H1 (cell line): ENCODE data around the gene RNF26. TPM values are rescaled to one million over a fixed set of nuclear protein-coding genes. Genes with fewer than 3 reads are reported as not detected.

Source experiments
- BACH1 ChIP-seq: IDR thresholded peaks from 2 replicates; pipeline ENCODE4 v1.6.1; 2012; ENCODE audit warnings: low read length, improper control_type of control experiment
- CHD2 ChIP-seq: IDR thresholded peaks from 2 replicates; pipeline ENCODE4 v1.6.1; 2012; ENCODE audit warnings: low read length, improper control_type of control experiment
- CREB1 ChIP-seq: IDR thresholded peaks from 2 replicates; pipeline ENCODE4 v1.6.1; 2012; ENCODE audit warnings: inconsistent platforms
- CTBP2 ChIP-seq: IDR thresholded peaks from 2 replicates; pipeline ENCODE4 v1.7.0; 2011; ENCODE audit warnings: borderline replicate concordance, mild to moderate bottlenecking, moderate library complexity, mixed read lengths, low read length; ENCODE audit not compliant: insufficient read depth, insufficient read length
- EP300 ChIP-seq, 2 experiments: IDR thresholded peaks; 1 replicate in 1 of 2; 2 replicates in 1 of 2; pipeline ENCODE4 v1.6.1; 2011 to 2012; ENCODE audit warnings: low read depth in 2 of 2, low read length in 2 of 2, mild to moderate bottlenecking in 2 of 2, borderline replicate concordance in 1 of 2, inconsistent platforms in 1 of 2, moderate library complexity in 1 of 2
- GABPA ChIP-seq: IDR thresholded peaks from 2 replicates; pipeline ENCODE4 v1.6.1; 2011; ENCODE audit warnings: mild to moderate bottlenecking, low read length, moderate library complexity, borderline replicate concordance; ENCODE audit not compliant: insufficient read depth
- GTF2F1 ChIP-seq: IDR thresholded peaks from 2 replicates; pipeline ENCODE4 v1.6.1; 2012; ENCODE audit warnings: low read depth, low read length, improper control_type of control experiment, borderline replicate concordance
- MAFK ChIP-seq: IDR thresholded peaks from 2 replicates; pipeline ENCODE4 v1.6.1; 2012; ENCODE audit warnings: low read depth, mild to moderate bottlenecking, improper control_type of control experiment, low read length
- PHF8 ChIP-seq: fragments of 200-600 bp; sonication (generic); conservative IDR thresholded peaks from 2 replicates; pipeline ENCODE4 v1.7.1; 2012; ENCODE audit warnings: low read depth, mild to moderate bottlenecking, inconsistent platforms, low read length, moderate library complexity
- RAD21 ChIP-seq, 2 experiments: IDR thresholded peaks in 1 of 2; conservative IDR thresholded peaks in 1 of 2; 2 replicates each; pipeline ENCODE4 v1.6.1; 2011; ENCODE audit warnings: low read depth in 2 of 2, low read length in 2 of 2, improper control_type of control experiment in 1 of 2, inconsistent platforms in 1 of 2, mild to moderate bottlenecking in 1 of 2, moderate library complexity in 1 of 2
- RXRA ChIP-seq: IDR thresholded peaks from 2 replicates; pipeline ENCODE4 v1.6.1; 2011; ENCODE audit warnings: low read depth, mild to moderate bottlenecking, low read length, moderate library complexity; ENCODE audit not compliant: insufficient read depth
- SIN3A ChIP-seq, 2 experiments: IDR thresholded peaks in 1 of 2; conservative IDR thresholded peaks in 1 of 2; 2 replicates each; pipeline ENCODE4 v1.6.1; 2011 to 2012; ENCODE audit warnings: low read length in 2 of 2, improper control_type of control experiment in 1 of 2, low read depth in 1 of 2, mild to moderate bottlenecking in 1 of 2
- SIRT6 ChIP-seq: IDR thresholded peaks from one replicate; pipeline ENCODE4 v1.7.1; 2012; ENCODE audit warnings: low read length, inconsistent platforms
- SIX5 ChIP-seq: IDR thresholded peaks from 2 replicates; pipeline ENCODE4 v1.6.1; 2011; ENCODE audit warnings: mild to moderate bottlenecking, low read depth, low read length
- SP1 ChIP-seq: IDR thresholded peaks from 2 replicates; pipeline ENCODE4 v1.6.1; 2011; ENCODE audit warnings: low read depth, low read length
- TAF7 ChIP-seq: optimal IDR thresholded peaks from 2 replicates; pipeline ENCODE3; 2011; ENCODE audit warnings: low read depth, mild to moderate bottlenecking, inconsistent platforms, low read length, moderate library complexity, borderline replicate concordance
- TEAD4 ChIP-seq: IDR thresholded peaks from 2 replicates; pipeline ENCODE4 v1.6.1; 2012; ENCODE audit warnings: low read depth, low read length, inconsistent platforms, mixed read lengths
- YY1 ChIP-seq: IDR thresholded peaks from 2 replicates; pipeline ENCODE4 v1.6.1; 2011; ENCODE audit warnings: low read depth, mild to moderate bottlenecking, low read length
- polyA plus RNA-seq, 7 experiments: library from polyadenylated mRNA; depleted of rRNA in 3 of 7; stranded (reverse) in 5 of 7; unstranded in 2 of 7; fragments of >200 nt in 5 of 7; fragments of 200-250 nt in 2 of 7; gene quantifications; 1 replicate in 5 of 7; 2 replicates in 1 of 7; 4 replicates in 1 of 7; pipeline versions ENCODE4 v1.2.1 to v1.2.3, GENCODE V29; 2011 to 2013; ENCODE audit warnings: missing spikeins in 2 of 7, mixed read lengths in 2 of 7
- total RNA-seq: library from RNA; stranded (reverse); fragmentation: NEBNext Ultra II Directional; extraction: Animal tissue kit (Norgen Biotek cat#: 25700); gene quantifications from 2 replicates; pipeline ENCODE4 v1.2.1, GENCODE V29; 2021
- TF ChIP-seq, protein P1 (sequence below): IDR thresholded peaks from 2 replicates; pipeline ENCODE4 v1.6.1; 2011; ENCODE audit warnings: low read length, improper control_type of control experiment
- TF ChIP-seq, protein P2 (sequence below), 3 experiments: IDR thresholded peaks; 1 replicate in 2 of 3; 2 replicates in 1 of 3; pipeline versions ENCODE4 v1.5.1 to v1.6.1; 2011; ENCODE audit warnings: low read length in 3 of 3, mild to moderate bottlenecking in 3 of 3, inconsistent platforms in 2 of 3, low read depth in 1 of 3, moderate library complexity in 1 of 3; ENCODE audit not compliant: insufficient read depth in 1 of 3; ENCODE audit errors: control extremely low read depth in 1 of 3

Gene RNF26
- total and polyA plus RNA-seq, 2 of the 8 experiments (the other 6 are each of a cell fraction or from before 2014, with no cell fraction given), result 82.7 to 84.0 TPM

DNA sequence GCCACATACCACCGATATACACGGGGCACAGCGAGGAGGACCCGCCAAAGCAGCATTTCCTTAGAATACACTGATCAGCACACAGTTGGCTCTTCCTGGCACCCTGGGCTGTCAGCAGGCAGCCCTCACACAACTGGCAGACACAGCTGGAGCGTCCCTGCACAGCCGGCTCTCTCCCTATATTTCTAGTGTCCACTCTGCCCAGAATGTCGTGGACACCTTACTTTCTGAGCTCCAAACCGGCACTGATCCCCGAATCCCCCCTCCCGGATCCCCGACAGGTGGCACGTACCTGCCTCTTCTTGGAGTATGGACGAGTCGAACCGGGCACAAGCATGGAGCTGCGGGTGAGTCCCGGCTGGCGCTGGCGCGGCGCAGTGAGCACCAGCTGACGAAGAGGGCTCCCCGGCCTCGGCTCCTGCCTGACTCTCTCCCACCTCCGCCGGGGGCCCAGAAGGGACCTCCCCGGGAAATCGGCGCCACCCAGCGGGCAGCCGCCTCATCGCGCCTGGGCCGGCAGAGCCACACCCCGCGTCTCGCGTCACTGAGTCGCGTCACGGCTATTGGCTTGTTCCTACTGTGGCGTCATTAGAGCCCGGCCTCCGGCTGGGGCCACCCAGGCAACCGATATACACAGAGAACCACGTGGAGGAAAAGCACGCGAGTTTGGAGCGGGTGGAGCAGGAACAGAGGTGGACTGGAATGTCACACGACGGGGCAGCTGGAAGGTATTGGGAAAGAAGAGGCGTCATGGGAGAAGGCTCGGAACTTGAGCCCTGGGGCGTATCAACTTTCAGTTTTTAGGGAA lies 47.1 kb downstream of the RNF26 start, which contains the start of gene USP2 (continued):
- TF ChIP-seq CTBP2 (no peak), GTF2F1 (no peak), TAF7 (no peak), RAD21 (IDR thresholded peaks at IDR 0.05 in 1 of 2, conservative IDR thresholded peaks at IDR 0.05 in 1 of 2; ENCODE audit: low read depth in 2 of 2, low read length in 2 of 2) (peak; percentile 51 to 62), CHD2 (no peak), RXRA (0 out of 2 replicates have a peak, but pooled peaks have one; percentile 4), TEAD4 (no peak), EP300 (IDR thresholded peaks at IDR 0.05; ENCODE audit: borderline replicate concordance in 1 of 2, low read depth in 2 of 2, low read length in 2 of 2) (no peak), CREB1 (peak; percentile 97), SIN3A (conservative IDR thresholded peaks at IDR 0.05 in 1 of 2, IDR thresholded peaks at IDR 0.05 in 1 of 2; ENCODE audit: low read depth in 1 of 2, low read length in 2 of 2) (peak; percentile 69 to 99; a peak in 3 of 4 replicates), GABPA (no peak), SIRT6 (no peak), MAFK (no peak), SIX5 (no peak), BACH1 (peak; percentile 43; the same call in 1 of the 2 replicates), YY1 (no peak), SP1 (peak; percentile 80), PHF8 (peak; percentile 32; the same call in 1 of the 2 replicates)
- TF ChIP-seq, protein P1, sequence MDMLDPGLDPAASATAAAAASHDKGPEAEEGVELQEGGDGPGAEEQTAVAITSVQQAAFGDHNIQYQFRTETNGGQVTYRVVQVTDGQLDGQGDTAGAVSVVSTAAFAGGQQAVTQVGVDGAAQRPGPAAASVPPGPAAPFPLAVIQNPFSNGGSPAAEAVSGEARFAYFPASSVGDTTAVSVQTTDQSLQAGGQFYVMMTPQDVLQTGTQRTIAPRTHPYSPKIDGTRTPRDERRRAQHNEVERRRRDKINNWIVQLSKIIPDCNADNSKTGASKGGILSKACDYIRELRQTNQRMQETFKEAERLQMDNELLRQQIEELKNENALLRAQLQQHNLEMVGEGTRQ, result peak; percentile 55
- TF ChIP-seq, protein P2, sequence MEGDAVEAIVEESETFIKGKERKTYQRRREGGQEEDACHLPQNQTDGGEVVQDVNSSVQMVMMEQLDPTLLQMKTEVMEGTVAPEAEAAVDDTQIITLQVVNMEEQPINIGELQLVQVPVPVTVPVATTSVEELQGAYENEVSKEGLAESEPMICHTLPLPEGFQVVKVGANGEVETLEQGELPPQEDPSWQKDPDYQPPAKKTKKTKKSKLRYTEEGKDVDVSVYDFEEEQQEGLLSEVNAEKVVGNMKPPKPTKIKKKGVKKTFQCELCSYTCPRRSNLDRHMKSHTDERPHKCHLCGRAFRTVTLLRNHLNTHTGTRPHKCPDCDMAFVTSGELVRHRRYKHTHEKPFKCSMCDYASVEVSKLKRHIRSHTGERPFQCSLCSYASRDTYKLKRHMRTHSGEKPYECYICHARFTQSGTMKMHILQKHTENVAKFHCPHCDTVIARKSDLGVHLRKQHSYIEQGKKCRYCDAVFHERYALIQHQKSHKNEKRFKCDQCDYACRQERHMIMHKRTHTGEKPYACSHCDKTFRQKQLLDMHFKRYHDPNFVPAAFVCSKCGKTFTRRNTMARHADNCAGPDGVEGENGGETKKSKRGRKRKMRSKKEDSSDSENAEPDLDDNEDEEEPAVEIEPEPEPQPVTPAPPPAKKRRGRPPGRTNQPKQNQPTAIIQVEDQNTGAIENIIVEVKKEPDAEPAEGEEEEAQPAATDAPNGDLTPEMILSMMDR (IDR thresholded peaks at IDR 0.05; ENCODE audit: control extremely low read depth in 1 of 3, insufficient read depth in 1 of 3, low read depth in 1 of 3, low read length in 3 of 3), result peak; percentile 76 to 81 (median 79)
